ENCODE results near the gene SLAMF6.
"Not testable (repeated sequence)": the region's sequence is repeated elsewhere in the genome, so short reads cannot be mapped to it uniquely, and the experiment has no call there.

SLAMF6 gene

DNA sequence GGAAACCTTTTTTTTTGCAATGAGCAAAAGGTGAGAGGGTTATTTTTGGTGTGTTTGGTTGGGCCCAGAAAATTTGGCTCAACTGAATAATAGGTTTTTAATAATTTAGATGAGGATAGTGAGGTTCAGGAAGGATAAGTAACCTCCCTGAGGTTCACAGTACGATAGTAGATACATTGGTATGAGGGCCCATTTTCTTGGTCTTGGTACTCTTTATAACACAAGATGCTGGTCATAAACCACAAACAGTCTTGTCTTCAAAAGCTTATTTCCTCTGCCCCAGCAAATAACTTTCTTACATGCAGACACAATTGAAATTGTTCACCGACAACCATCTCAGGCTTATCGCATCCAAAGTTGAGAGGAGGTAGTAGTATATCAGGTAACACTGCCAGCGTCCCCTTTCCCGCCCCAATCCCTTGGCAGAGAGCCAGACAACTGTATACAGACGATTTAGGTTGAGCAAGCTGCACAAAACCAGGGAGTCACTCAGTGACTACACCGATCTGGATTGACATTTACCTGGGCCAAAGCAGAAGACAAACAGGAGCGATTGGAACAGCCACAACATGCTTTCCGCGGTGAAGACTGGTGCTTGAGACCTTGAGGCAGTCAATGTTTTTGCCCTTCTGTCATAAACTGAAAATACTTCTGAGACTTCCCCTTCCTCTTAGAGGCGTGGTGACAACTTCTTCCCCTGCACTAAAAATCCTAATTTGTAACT, at the start of gene SLAMF6:
Gene SLAMF6 (minus strand): TSS at position 634 of the 724 bp plus-strand sequence. CDS start 63 bp downstream, at position 571.
- no peak for DNase-seq

- DNase-seq: no peak
Measured at GRCh38 chr1:160570840-160571239, 47.8 kb upstream of the SLAMF6 start.

DNA sequence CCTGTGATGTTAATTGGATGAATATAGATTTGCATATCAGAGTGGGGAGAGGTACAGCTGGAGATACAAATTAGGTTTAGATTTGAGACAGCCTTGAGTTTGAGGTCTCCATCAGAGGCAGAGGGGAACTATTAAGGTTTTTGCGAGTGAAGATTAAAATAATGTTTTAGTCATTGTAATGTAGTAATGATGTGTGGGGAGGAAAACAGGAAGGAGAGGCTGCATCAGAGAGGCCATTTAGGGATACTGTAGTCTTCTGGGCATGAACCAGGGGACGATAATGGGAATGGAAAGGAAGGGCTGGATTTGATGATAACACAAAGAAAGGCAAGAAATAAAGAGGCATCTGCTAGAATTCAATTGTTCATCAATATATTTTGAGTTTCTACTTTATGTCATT, 46.8 kb upstream of the SLAMF6 start:
- DNase-seq: no peak

DNA sequence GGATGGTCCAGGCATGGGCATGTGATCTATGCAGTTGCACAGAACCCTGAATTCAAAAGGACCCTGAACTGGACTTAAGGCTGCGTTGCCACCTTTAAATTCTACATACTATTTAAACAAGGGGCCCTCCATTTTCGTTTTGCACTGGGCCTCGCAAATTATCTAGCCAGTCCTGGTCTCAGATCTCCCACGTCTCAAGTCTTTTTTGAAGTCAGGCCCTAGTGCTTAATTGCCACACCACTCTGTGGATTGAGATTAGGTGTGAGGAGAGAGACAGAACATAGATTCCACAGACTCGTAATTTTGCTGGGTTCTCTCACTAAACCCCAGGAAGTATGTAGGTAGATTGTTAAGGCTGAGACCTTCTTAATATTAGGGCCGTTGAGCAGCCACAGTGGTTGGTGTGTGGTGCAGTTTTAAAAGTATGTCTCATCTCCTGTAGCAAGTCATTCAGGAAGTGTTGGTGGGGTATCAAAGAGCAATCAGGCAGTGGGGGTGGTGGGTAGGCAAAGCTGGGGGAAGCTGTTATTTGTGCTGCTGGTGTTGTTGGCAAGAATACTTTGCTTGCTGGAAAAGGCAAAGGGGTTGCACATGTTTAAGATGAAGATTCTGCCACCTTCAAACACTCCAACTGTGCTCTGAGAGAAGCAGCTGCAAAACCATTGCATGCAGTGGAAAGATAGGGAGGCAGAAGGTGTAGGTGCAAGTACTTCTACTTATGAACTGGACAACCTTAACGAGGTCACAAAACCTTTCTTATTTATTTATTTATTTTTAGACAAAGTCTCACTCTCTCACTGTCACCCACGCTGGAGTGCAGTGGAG, 45.0 kb upstream of the SLAMF6 start:
- DNase-seq: no peak

GRCh38 chr1:160567341-160567740, 44.3 kb upstream of the SLAMF6 start:
- no peak for DNase-seq

DNA sequence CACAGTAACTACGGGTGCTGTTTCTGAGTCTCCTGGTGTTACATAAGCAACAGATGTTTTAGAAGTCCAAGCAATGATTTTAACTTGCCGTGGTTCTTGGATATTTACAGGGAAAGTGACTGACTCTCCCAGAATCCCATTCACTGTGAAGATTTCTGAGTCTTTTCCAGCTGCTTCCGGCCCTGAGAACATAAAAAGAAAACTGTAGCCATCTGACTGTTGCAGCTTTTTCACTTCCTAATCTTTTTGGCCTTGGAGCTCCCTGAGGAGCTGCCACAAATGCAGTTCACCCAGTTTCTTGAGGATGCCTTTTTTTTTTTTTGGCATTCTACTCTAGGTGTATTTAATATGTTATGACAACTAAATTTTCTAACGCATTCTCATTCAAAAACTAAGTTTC, 42.5 kb upstream of the SLAMF6 start:
- no peak for DNase-seq

- not testable (repeated sequence) for DNase-seq
Measured at GRCh38 chr1:160563230-160563629, 40.2 kb upstream of the SLAMF6 start.

DNA sequence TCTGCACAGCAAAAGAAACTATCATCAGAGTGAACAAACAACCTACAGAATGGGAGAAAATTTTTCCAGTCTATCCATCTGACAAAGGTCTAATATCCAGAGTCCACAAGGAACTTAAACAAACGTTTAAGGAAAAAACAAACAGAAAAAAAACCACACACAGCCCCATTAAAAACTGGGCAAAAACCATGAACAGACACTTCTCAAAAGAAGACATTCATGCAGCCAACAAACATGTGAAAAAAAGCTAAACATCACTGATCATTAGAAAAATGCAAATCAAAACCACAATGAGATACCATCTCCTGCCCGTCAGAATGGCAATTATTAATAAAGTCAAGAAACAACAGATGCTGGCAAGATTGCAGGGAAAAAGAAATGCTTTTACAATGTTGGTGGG, 39.7 kb upstream of the SLAMF6 start:
- not testable (repeated sequence) for DNase-seq

DNA sequence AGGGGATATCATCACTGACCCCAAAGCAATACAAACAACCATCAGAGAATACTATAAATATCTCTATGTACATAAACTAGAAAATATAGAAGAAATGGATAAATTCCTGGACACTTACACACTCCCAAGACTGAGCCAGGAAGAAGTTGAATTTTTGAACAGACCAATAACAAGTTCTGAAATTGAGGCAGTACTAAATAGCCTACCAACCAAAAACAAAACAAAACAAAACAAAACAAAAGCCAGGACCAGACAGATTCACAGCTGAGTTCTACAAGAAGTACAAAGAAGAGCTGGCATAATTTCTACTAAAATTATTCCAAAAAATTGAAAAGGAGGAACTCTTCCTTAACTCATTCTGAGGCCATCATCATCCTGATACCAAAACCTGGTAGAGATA, 37.8 kb upstream of the SLAMF6 start:
- no peak for DNase-seq

DNA sequence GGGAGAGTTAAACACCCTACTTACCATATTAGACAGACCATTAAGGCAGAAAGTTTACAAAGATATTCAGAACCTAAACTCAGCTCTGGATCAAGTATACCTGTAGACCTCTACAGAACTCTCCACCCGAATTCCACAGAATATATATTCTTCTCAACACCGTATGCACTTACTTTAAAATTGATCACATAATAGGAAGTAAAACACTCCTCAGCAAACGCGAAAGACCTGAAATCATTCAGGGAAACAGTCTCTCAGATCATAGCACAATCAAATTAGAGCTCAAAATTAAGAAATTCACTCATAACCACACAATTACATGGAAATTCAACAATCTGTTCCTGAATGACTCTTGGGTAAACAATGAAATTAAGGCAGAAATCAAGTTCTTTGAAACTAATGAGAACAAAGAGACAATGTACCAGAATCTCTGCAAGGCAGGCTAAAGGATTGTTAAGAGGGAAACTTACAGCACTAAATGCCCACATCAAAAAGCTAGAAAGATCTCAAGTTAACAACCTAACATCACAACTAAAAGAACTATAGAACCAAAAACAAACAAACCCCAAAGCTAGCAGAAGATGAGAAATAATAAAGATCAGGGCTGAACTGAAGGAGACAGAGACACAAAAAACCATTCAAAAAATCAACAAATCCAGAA, 37.1 kb upstream of the SLAMF6 start:
- DNase-seq: no peak

DNA sequence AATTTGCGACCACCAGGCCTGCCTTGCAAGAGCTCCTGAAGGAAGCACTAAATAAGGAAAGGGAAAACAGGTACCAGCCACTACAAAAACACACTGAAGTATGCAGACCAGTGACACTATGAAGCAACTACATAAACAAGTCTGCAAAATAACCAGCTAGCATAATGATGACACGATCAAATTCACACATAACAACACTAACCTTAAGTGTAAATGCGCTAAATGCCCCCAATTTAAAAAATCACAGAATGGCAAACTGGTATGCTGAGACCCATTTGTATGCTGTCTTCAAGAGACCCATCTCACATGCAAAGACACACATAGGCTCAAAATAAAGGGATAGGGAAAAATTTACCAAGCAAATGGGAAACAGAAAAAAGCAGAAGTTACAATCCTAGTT, 36.4 kb upstream of the SLAMF6 start:
- not testable (repeated sequence) for DNase-seq

DNA sequence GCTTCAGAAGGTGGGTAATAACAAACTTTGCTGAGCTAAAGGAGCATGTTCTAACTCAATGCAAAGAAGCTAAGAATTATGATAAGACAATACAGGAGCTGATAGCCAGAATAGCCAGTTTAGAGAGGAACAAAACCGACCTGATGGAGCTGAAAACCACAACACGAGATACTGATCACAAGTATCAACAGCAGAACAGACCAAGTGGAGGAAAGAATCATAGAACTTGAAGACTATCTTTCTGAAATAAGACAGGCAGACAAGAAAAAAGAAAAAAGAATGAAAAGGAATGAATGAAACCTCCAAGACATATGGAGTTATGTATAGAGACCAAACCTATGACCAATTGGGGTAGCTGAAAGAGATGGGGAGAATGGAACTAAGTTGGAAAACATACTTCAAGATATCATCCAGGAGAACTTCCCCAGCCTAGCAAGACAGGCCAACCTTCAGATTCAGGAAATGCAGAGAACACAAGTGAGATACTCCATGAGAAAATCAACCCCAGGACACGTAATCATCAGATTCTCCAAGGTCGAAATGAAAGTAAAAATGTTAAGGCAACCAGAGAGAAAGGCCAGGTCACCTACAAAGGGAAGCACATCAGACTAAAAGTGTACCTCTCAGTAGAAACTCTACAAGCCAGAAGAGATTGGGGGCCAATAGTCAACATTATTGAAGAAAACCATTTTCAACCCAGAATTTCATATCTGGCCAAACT, 35.8 kb upstream of the SLAMF6 start:
- no peak for DNase-seq

DNA sequence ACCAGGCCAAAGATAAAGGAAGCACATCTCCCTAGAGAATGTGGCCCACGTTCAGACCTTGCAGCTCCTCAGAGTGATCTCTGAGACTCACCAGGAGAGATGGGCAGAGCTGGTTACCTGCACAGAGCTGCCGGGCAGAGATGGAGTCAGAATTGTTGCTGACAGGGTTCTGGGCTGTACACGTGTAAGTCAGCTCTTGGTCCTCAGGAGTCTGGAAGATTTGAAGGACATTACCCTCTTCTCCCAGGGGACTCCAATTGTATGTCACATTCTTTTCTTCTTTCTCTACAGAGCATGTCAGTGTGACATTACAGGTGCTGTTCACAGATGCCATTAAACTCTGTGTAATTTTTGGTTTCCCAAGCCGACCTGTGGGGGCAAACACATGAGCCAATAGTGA, 30.7 kb upstream of the SLAMF6 start:
- DNase-seq: no peak

DNA sequence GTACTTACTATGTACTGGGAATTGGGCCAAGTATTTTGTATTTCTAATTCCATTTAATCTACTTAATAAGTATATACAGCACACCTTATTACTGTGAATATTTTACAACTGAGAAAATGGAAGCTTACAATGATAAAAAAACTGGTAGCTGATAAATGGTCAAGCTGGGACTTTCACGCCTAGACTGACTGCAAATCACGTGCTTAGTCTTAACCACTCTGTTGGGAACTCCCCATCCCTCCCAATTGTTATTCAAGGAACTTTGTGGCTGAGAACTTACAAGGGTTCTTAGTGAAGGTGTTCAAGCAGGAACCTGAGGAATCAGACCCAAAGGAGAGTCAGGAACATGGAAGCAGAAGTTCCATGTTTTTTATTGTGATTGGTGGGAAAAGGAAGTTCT, 29.4 kb upstream of the SLAMF6 start:
- no peak for DNase-seq

- DNase-seq: no peak
Measured at GRCh38 chr1:160550572-160551034, 27.5 kb upstream of the SLAMF6 start.

DNA sequence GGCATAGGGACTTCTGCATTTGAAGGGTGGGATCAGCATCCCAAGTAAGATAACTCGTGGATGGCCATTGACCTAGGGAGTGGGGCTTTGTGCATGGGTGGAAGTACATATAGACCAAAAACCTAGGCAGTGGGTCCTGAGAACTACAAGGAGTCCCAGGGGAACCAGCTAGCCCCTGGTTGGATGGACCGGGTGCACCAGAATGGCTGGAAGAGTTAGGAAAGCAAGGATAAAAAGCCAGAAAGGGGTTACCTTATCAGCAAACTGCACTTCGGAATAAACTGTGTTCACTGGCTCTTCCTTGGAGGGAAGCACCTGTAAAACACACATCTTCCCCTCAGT, 26.6 kb upstream of the SLAMF6 start:
- DNase-seq: no peak

DNA sequence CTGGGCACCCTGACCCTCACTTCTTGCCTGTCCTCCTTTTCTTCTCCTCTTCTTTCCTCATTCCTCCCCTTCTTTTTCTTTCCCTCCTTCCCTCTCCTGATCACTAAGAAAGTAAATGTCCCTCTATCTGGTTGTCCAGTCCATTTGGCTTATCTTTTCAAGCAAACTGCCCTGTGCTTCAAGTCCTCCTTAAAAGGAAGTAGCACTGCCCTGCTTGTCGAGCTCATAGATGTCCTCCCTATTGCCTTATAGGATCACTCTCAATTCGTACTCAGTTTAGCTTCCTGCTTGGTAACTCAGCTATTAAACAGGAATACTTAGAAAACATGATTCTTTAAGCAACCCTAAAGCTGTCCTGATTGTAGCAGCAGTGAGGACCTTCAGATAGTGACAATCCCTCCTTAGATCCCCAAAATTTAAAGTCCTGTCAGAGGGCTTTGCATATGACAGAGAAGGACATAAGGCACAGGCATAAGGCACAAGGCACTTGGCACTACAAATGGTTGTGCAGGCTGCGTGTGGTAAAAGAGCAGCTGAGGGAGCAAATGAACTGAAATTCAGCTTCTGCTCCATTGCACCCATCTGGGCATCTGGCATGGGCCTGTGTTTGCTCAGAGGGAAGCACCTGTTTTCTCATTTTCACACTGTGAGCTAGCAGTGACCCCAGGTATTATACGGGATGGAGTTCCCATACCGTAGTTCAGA, 26.1 kb upstream of the SLAMF6 start:
- DNase-seq: no peak

GRCh38 chr1:160548183-160548582, 25.1 kb upstream of the SLAMF6 start:
- DNase-seq: no peak

- DNase-seq: no peak
Measured at GRCh38 chr1:160547422-160547821, 24.4 kb upstream of the SLAMF6 start.

- no peak for DNase-seq
Measured at GRCh38 chr1:160546942-160547341, 23.9 kb upstream of the SLAMF6 start.

GRCh38 chr1:160544647-160545046, 21.6 kb upstream of the SLAMF6 start:
- no peak for DNase-seq

- DNase-seq: no peak
Measured at GRCh38 chr1:160542303-160542945, 19.4 kb upstream of the SLAMF6 start.

Data from left hindlimb (tissue), 1 donor.